CD4-positive, alpha-beta T cell (primary cell): ENCODE measurements around the gene TLE1. TPM values are rescaled to one million over a fixed set of nuclear protein-coding genes. Genes with fewer than 3 reads are reported as not detected.

Experiments used
- ATAC-seq: fragments of 200-7000 bp; cut with Tn5 transposase; one replicate; pipeline ENCODE4 v1.10.0; 2022; ENCODE audit warnings: mild to moderate bottlenecking; ENCODE audit not compliant: poor library complexity
- CTCF ChIA-PET: fragments of 350-600 bp; sonication (Branson Sonifier 250); formaldehyde crosslinking; loops from one replicate; lab custom pipeline; 2021; ENCODE audit warnings: antibody characterized with exemption, inconsistent platforms; lab: Charles Lee
- POLR2A ChIA-PET: fragments of 350-600 bp; sonication (Branson Sonifier 250); formaldehyde crosslinking; loops from one replicate; lab custom pipeline; 2021; ENCODE audit warnings: antibody characterized with exemption, inconsistent platforms; lab: Charles Lee
- DNase-seq, 14 experiments: peaks; one replicate each; pipeline ENCODE4 v3.0.0-alpha.2; 2013 to 2020; ENCODE audit warnings: mixed read lengths in 2 of 14
- H3K27ac ChIP-seq, 2 donors: one replicate each; pipeline versions ENCODE4 v1.5.1 to v1.7.0; 2013; ENCODE audit warnings: low read length in 2 of 2, low read depth in 1 of 2, mild to moderate bottlenecking in 1 of 2
- H3K27me3 ChIP-seq, 2 experiments: 1 replicate in 1 of 2; 2 replicates in 1 of 2; pipeline versions ENCODE4 v1.6.1 to v1.7.0; 2013; ENCODE audit warnings: low read length in 2 of 2, control low read depth in 1 of 2, mild to moderate bottlenecking in 1 of 2, moderate library complexity in 1 of 2; ENCODE audit not compliant: insufficient read depth in 2 of 2, control insufficient read depth in 1 of 2
- H3K36me3 ChIP-seq: one replicate; pipeline ENCODE4 v1.6.1; 2013; ENCODE audit warnings: low read length, control low read depth; ENCODE audit not compliant: insufficient read depth
- H3K4me1 ChIP-seq: one replicate; pipeline ENCODE4 v1.6.1; 2013; ENCODE audit warnings: low read length, control low read depth; ENCODE audit not compliant: insufficient read depth
- H3K4me3 ChIP-seq: one replicate; pipeline ENCODE4 v1.5.1; 2013; ENCODE audit warnings: mild to moderate bottlenecking, low read length, moderate library complexity
- H3K9me3 ChIP-seq, 2 experiments: 1 replicate in 1 of 2; 2 replicates in 1 of 2; pipeline versions ENCODE4 v1.6.1 to v1.7.0; 2013; ENCODE audit warnings: low read length in 2 of 2, mild to moderate bottlenecking in 2 of 2, control low read depth in 1 of 2, moderate library complexity in 1 of 2; ENCODE audit not compliant: control insufficient read depth in 1 of 2, insufficient read depth in 1 of 2
- H3K27ac Mint-ChIP-seq: one replicate; pipeline ENCODE4 v1.8.0; 2020; ENCODE audit warnings: mixed read lengths
- H3K27me3 Mint-ChIP-seq: one replicate; pipeline ENCODE4 v1.8.0; 2021; ENCODE audit warnings: mixed read lengths
- H3K36me3 Mint-ChIP-seq: one replicate; pipeline ENCODE4 v1.8.0; 2021; ENCODE audit warnings: low read depth, mixed read lengths
- H3K4me1 Mint-ChIP-seq: one replicate; pipeline ENCODE4 v1.8.0; 2021; ENCODE audit warnings: low read depth, mixed read lengths
- H3K4me3 Mint-ChIP-seq: one replicate; pipeline ENCODE4 v1.8.0; 2020; ENCODE audit warnings: mild to moderate bottlenecking, mixed read lengths
- H3K9me3 Mint-ChIP-seq: one replicate; pipeline ENCODE4 v1.8.0; 2020; ENCODE audit warnings: mixed read lengths
- CTCF ChIP-seq: fragments of 200-600 bp; IDR thresholded peaks from one replicate; pipeline ENCODE4 v1.8.0; 2022; ENCODE audit warnings: antibody characterized with exemption, mild to moderate bottlenecking
- intact Hi-C, 2 experiments: fragments of 100-400 bp; cut with DNase I in 1 of 2; cut with micrococcal nuclease in 1 of 2; formaldehyde crosslinking; loops; one replicate each; pipeline versions ENCODE4 v1.15.1 to v1.9.0; 2023 to 2025; cut with DNase I, micrococcal nuclease
- total RNA-seq, 174 experiments: library from RNA in 2 of 174; stranded (reverse) in 2 of 174; gene quantifications; one replicate each; pipeline ENCODE4 v1.2.3 and lab custom pipeline; 2021 to 2026

TLE1 gene
- total RNA-seq, 2 experiments from 2014 or later: 3.4 to 3.5 TPM

GRCh38 chr9:81627481-81627880, 61.9 kb downstream of the TLE1 start:
- no peak overlapping the region for H3K4me3 ChIP-seq
- intact Hi-C loops: no loop called here
- ATAC-seq: no peak
- no peaks in the 10 kb centered on the region for H3K4me1 ChIP-seq
- POLR2A ChIA-PET: no interaction called here
- no peaks in the 10 kb centered on the region for H3K36me3 ChIP-seq
- CTCF ChIA-PET: no interaction called here
- H3K9me3 ChIP-seq: no peaks in the 10 kb centered on the region
- no peak overlapping the region for H3K27ac ChIP-seq
- no peaks in the 10 kb centered on the region for H3K27me3 ChIP-seq
- Mint-ChIP-seq H3K27me3 (no peaks in the 10 kb centered on the region), H3K4me1 (no peaks in the 10 kb centered on the region), H3K36me3 (no peaks in the 10 kb centered on the region), H3K9me3 (no peaks in the 10 kb centered on the region), H3K27ac (no peak overlapping the region), H3K4me3 (no peak overlapping the region)
- DNase-seq: no peak
- TF ChIP-seq CTCF: no peak

- no peak for DNase-seq
- Histone ChIP-seq H3K4me3 (no peak overlapping the region), H3K4me1 (no peaks in the 10 kb centered on the region), H3K27ac (no peak overlapping the region), H3K27me3 (no peaks in the 10 kb centered on the region), H3K9me3 (no peaks in the 10 kb centered on the region), H3K36me3 (no peaks in the 10 kb centered on the region)
- intact Hi-C loops: no loop called here
- Mint-ChIP-seq H3K27me3 (no peaks in the 10 kb centered on the region), H3K4me3 (no peak overlapping the region), H3K36me3 (no peaks in the 10 kb centered on the region), H3K4me1 (no peaks in the 10 kb centered on the region), H3K9me3 (no peaks in the 10 kb centered on the region), H3K27ac (no peak overlapping the region)
- no peak for ATAC-seq
- CTCF ChIA-PET: no interaction called here
- no peak for TF ChIP-seq CTCF
- POLR2A ChIA-PET: no interaction called here
Observed at GRCh38 chr9:81626511-81626910, 62.8 kb downstream of the TLE1 start.

- no peaks in the 10 kb centered on the region for H3K9me3 Mint-ChIP-seq
- POLR2A ChIA-PET: no interaction called here
Observed at GRCh38 chr9:81625969-81626368, 63.4 kb downstream of the TLE1 start.

More at GRCh38 chr9:81625969-81626368, 63.4 kb downstream of the TLE1 start:
- Mint-ChIP-seq H3K27me3 (no peaks in the 10 kb centered on the region), H3K27ac (no peak overlapping the region), H3K4me1 (no peaks in the 10 kb centered on the region), H3K4me3 (no peak overlapping the region), H3K36me3 (no peaks in the 10 kb centered on the region)
- Histone ChIP-seq H3K4me1 (no peaks in the 10 kb centered on the region), H3K9me3 (no peaks in the 10 kb centered on the region), H3K4me3 (no peak overlapping the region), H3K27me3 (no peaks in the 10 kb centered on the region), H3K36me3 (no peaks in the 10 kb centered on the region), H3K27ac (no peak overlapping the region)
- CTCF ChIA-PET: no interaction called here
- TF ChIP-seq CTCF: no peak
- intact Hi-C loops: no loop called here
- no peak for ATAC-seq
- no peak for DNase-seq
